Neutrophil (primary cell): ENCODE data around the gene BCL2L12.

Source experiments
- H3K27ac ChIP-seq: fragments of 200-600 bp; sonication (generic); 2 replicates; pipeline ENCODE4 v1.5.1; 2016; ENCODE audit warnings: mild to moderate bottlenecking, moderate library complexity
- H3K27me3 ChIP-seq: fragments of 200-600 bp; sonication (generic); 2 replicates; pipeline ENCODE4 v1.6.0; 2016; ENCODE audit warnings: mild to moderate bottlenecking
- H3K36me3 ChIP-seq: fragments of 200-600 bp; sonication (generic); 2 replicates; pipeline ENCODE4 v1.5.1; 2017
- H3K4me1 ChIP-seq, 2 experiments: fragments of 200-600 bp in 1 of 2; sonication (generic) in 1 of 2; 1 replicate in 1 of 2; 2 replicates in 1 of 2; pipeline versions ENCODE4 v1.5.1 to v1.6.1; 2013 to 2016; ENCODE audit warnings: low read depth in 1 of 2, low read length in 1 of 2, mild to moderate bottlenecking in 1 of 2, moderate library complexity in 1 of 2; ENCODE audit not compliant: control insufficient read depth in 1 of 2, insufficient read depth in 1 of 2
- H3K4me3 ChIP-seq, 2 experiments: fragments of 200-600 bp in 1 of 2; sonication (generic) in 1 of 2; 1 replicate in 1 of 2; 2 replicates in 1 of 2; pipeline ENCODE4 v1.5.1; 2013 to 2016; ENCODE audit warnings: low read depth in 1 of 2, low read length in 1 of 2, mild to moderate bottlenecking in 1 of 2, moderate library complexity in 1 of 2
- H3K9me3 ChIP-seq: fragments of 200-600 bp; sonication (generic); 2 replicates; pipeline ENCODE4 v1.5.1; 2016
- CTCF ChIP-seq: fragments of 200-600 bp; sonication (generic); IDR thresholded peaks from 2 replicates; pipeline ENCODE4 v1.5.1; 2016; ENCODE audit warnings: antibody characterized with exemption

Gene BCL2L12

GRCh38 chr19:49683814-49684250 lies 18.1 kb downstream of the BCL2L12 start:
- Histone ChIP-seq H3K36me3 (peaks cover 24% of the 10 kb centered on the region), H3K4me3 (no peak overlapping the region), H3K27ac (no peak overlapping the region)

GRCh38 chr19:49684251-49684982 lies 18.7 kb downstream of the BCL2L12 start:
- no peak overlapping the region for H3K4me3 ChIP-seq
- H3K36me3 ChIP-seq: peaks cover 24% of the 10 kb centered on the region
- H3K27ac ChIP-seq: no peak overlapping the region
- H3K9me3 ChIP-seq: no peaks in the 10 kb centered on the region
- H3K27me3 ChIP-seq: peaks cover 13% of the 10 kb centered on the region
- no peak for TF ChIP-seq CTCF
- peaks cover 6 to 8% of the 10 kb centered on the region in 2 experiments for H3K4me1 ChIP-seq

More at GRCh38 chr19:49683814-49684250, 18.1 kb downstream of the BCL2L12 start:
- no peak for TF ChIP-seq CTCF
- Histone ChIP-seq H3K9me3 (no peaks in the 10 kb centered on the region), H3K4me1 (peaks cover 6 to 8% of the 10 kb centered on the region in 2 experiments), H3K27me3 (peaks cover 7% of the 10 kb centered on the region)

- TF ChIP-seq CTCF: no peak
- Histone ChIP-seq H3K27ac (no peak overlapping the region), H3K9me3 (no peaks in the 10 kb centered on the region), H3K4me3 (no peak overlapping the region), H3K4me1 (peaks cover 6% of the 10 kb centered on the region in 2 experiments), H3K27me3 (peaks cover 19% of the 10 kb centered on the region), H3K36me3 (peaks cover 24% of the 10 kb centered on the region)
These were observed 19.3 kb downstream of the BCL2L12 start for GRCh38 chr19:49684983-49685553.

GRCh38 chr19:49685845-49686332 lies 20.2 kb downstream of the BCL2L12 start:
- Histone ChIP-seq H3K27ac (no peak overlapping the region), H3K9me3 (no peaks in the 10 kb centered on the region), H3K4me1 (peaks cover 1 to 8% of the 10 kb centered on the region in 2 experiments), H3K27me3 (peaks cover 27% of the 10 kb centered on the region), H3K36me3 (peaks cover 24% of the 10 kb centered on the region), H3K4me3 (no peak overlapping the region)
- TF ChIP-seq CTCF: no peak

GRCh38 chr19:49686503-49687088 lies 20.9 kb downstream of the BCL2L12 start:
- Histone ChIP-seq H3K27me3 (peaks cover 34% of the 10 kb centered on the region), H3K9me3 (no peaks in the 10 kb centered on the region), H3K4me3 (no peak overlapping the region), H3K27ac (no peak overlapping the region), H3K36me3 (peaks cover 24% of the 10 kb centered on the region), H3K4me1 (peaks cover 4 to 13% of the 10 kb centered on the region in 2 experiments)
- TF ChIP-seq CTCF: no peak
